WTC11 (cell line): ENCODE data around the gene FOXS1. TPM values are rescaled to one million over a fixed set of nuclear protein-coding genes. Genes with fewer than 3 reads are reported as not detected.

Source experiments
- ATAC-seq: fragments of 200-7000 bp; cut with Tn5 transposase; 2 replicates; pipeline ENCODE4 v1.10.0; 2021; ENCODE audit warnings: mild to moderate bottlenecking, moderate library complexity
- CTCF ChIA-PET: fragments of 300-600 bp; sonication (Branson Sonifier 250); formaldehyde crosslinking; loops from one replicate; lab custom pipeline; 2021; ENCODE audit warnings: antibody characterized with exemption; lab: Charles Lee
- POLR2A ChIA-PET: fragments of 350-600 bp; sonication (Branson Sonifier 250); formaldehyde crosslinking; loops from one replicate; lab custom pipeline; 2021; ENCODE audit warnings: antibody characterized with exemption; lab: Charles Lee
- DNase-seq: peaks from one replicate; pipeline ENCODE4 v3.0.0; 2021; ENCODE audit warnings: low spot score
- H3K27ac Mint-ChIP-seq: 2 replicates; pipeline ENCODE4 v1.8.0; 2021; ENCODE audit warnings: mixed read lengths
- H3K27me3 Mint-ChIP-seq: 2 replicates; pipeline ENCODE4 v1.8.0; 2021; ENCODE audit warnings: low read depth, mild to moderate bottlenecking, moderate library complexity, mixed read lengths
- H3K36me3 Mint-ChIP-seq: 2 replicates; pipeline ENCODE4 v1.8.0; 2021; ENCODE audit warnings: mixed read lengths
- H3K4me1 Mint-ChIP-seq: 2 replicates; pipeline ENCODE4 v1.8.0; 2022; ENCODE audit warnings: mixed read lengths
- H3K4me3 Mint-ChIP-seq: 2 replicates; pipeline ENCODE4 v1.8.0; 2021; ENCODE audit warnings: mild to moderate bottlenecking, moderate library complexity, mixed read lengths
- H3K9me3 Mint-ChIP-seq: 2 replicates; pipeline ENCODE4 v1.8.0; 2021; ENCODE audit warnings: mixed read lengths
- ELF4 ChIP-seq: sonication (generic); formaldehyde crosslinking; IDR thresholded peaks from 2 replicates; pipeline ENCODE4 v1.8.1; 2022; ENCODE audit warnings: low read depth, mild to moderate bottlenecking, moderate library complexity, missing genetic modification reagents
- EMX1 ChIP-seq: fragments of 250-450 bp; sonication (Bioruptor Pico); IDR thresholded peaks from 2 replicates; pipeline ENCODE4 v1.8.0; 2021; ENCODE audit warnings: mild to moderate bottlenecking
- GRHL2 ChIP-seq: fragments of 250-450 bp; sonication (Bioruptor Pico); IDR thresholded peaks from 2 replicates; pipeline ENCODE4 v1.8.0; 2022; ENCODE audit warnings: mild to moderate bottlenecking, moderate library complexity; ENCODE audit not compliant: insufficient replicate concordance, severe bottlenecking
- IRF2 ChIP-seq: sonication (generic); formaldehyde crosslinking; IDR thresholded peaks from 2 replicates; pipeline ENCODE4 v1.8.0; 2022; ENCODE audit warnings: low read depth, missing genetic modification reagents, borderline replicate concordance
- NR1H2 ChIP-seq: sonication (generic); formaldehyde crosslinking; IDR thresholded peaks from 2 replicates; pipeline ENCODE4 v1.9.0; 2021; ENCODE audit warnings: mild to moderate bottlenecking, moderate library complexity, missing genetic modification reagents
- NR3C1 ChIP-seq: sonication (generic); formaldehyde crosslinking; conservative IDR thresholded peaks from 2 replicates; pipeline ENCODE4 v1.8.1; 2023; ENCODE audit warnings: low read depth, mild to moderate bottlenecking, missing genetic modification reagents
- RELA ChIP-seq: sonication (generic); formaldehyde crosslinking; IDR thresholded peaks from 2 replicates; pipeline ENCODE4 v1.8.1; 2022; ENCODE audit warnings: missing genetic modification reagents, mild to moderate bottlenecking, borderline replicate concordance
- SP1 ChIP-seq: sonication (generic); formaldehyde crosslinking; conservative IDR thresholded peaks from 2 replicates; pipeline ENCODE4 v1.8.1; 2022; ENCODE audit warnings: missing genetic modification reagents
- TP53 ChIP-seq: sonication (generic); formaldehyde crosslinking; IDR thresholded peaks from 2 replicates; pipeline ENCODE4 v1.8.1; 2023; ENCODE audit warnings: mild to moderate bottlenecking, missing genetic modification reagents
- ZNF232 ChIP-seq: sonication (generic); formaldehyde crosslinking; IDR thresholded peaks from 2 replicates; pipeline ENCODE4 v1.8.0; 2022; ENCODE audit warnings: mild to moderate bottlenecking, missing genetic modification reagents
- total RNA-seq: library from RNA; stranded (reverse); gene quantifications from 3 replicates; pipeline ENCODE4 v1.2.3, GENCODE V29; 2021
- TF ChIP-seq, protein P1 (sequence below): fragments of 250-450 bp; sonication (Bioruptor Pico); IDR thresholded peaks from 2 replicates; pipeline ENCODE4 v1.9.0; 2021; ENCODE audit warnings: moderate library complexity, mild to moderate bottlenecking, inconsistent platforms, borderline replicate concordance
- TF ChIP-seq, protein P2 (sequence below): sonication (generic); formaldehyde crosslinking; IDR thresholded peaks from 2 replicates; pipeline ENCODE4 v1.8.0; 2022; ENCODE audit warnings: mild to moderate bottlenecking, missing genetic modification reagents
- TF ChIP-seq, protein P3 (sequence below): sonication (generic); formaldehyde crosslinking; IDR thresholded peaks from 2 replicates; pipeline ENCODE4 v1.8.0; 2023; ENCODE audit warnings: mild to moderate bottlenecking, missing genetic modification reagents
- TF ChIP-seq, protein P4 (sequence below): sonication (generic); formaldehyde crosslinking; IDR thresholded peaks from 2 replicates; pipeline ENCODE4 v1.8.1; 2023; ENCODE audit warnings: mild to moderate bottlenecking, missing genetic modification reagents, moderate library complexity
- TF ChIP-seq, protein P5 (sequence below): sonication (generic); formaldehyde crosslinking; IDR thresholded peaks from 2 replicates; pipeline ENCODE4 v1.8.1; 2022; ENCODE audit warnings: missing genetic modification reagents, borderline replicate concordance

Gene FOXS1
- total RNA-seq, 1 experiment from 2014 or later = not detected

GRCh38 chr20:31870726-31871617 is 25.6 kb upstream of the FOXS1 start:
- no peak overlapping the region for H3K27ac Mint-ChIP-seq
- no peak for TF ChIP-seq NR1H2 (CRISPR knock-in tag)
- no peak for TF ChIP-seq ELF4 (CRISPR knock-in tag)
- no peak for TF ChIP-seq GRHL2
- no peak for TF ChIP-seq NR3C1 (CRISPR knock-in tag)
- no peak for TF ChIP-seq TP53
- no peak for TF ChIP-seq IRF2 (CRISPR knock-in tag)
- TF ChIP-seq, protein P1, sequence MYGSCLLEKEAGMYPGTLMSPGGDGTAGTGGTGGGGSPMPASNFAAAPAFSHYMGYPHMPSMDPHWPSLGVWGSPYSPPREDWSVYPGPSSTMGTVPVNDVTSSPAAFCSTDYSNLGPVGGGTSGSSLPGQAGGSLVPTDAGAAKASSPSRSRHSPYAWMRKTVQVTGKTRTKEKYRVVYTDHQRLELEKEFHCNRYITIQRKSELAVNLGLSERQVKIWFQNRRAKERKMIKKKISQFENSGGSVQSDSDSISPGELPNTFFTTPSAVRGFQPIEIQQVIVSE (CRISPR knock-in tag) = no peak
- TF ChIP-seq ZNF232 (CRISPR knock-in tag) = no peak
- TF ChIP-seq, all 79 proteins: peak for 0
- Mint-ChIP-seq H3K27me3 (peaks cover 59% of the 10 kb centered on the region), H3K4me1 (peaks cover 14% of the 10 kb centered on the region), H3K4me3 (peak overlapping the region; percentile 76), H3K9me3 (no peaks in the 10 kb centered on the region), H3K36me3 (no peaks in the 10 kb centered on the region)
- DNase-seq (no peak), ATAC-seq (no peak)
- ChIA-PET POLR2A (interaction anchor here (0.9 to 1.0 kb wide), 2 partner anchors 11 to 97 kb away, joined by 3 to 6 read pairs; partner anchors contain the start of gene XKR7), CTCF (interaction anchor here (0.7 to 2.2 kb wide), 7 partner anchors 9 to 147 kb away, joined by 3 to 22 read pairs (median 6); partner anchors contain the start of gene PDRG1)

- H3K36me3 Mint-ChIP-seq = no peaks in the 10 kb centered on the region
- H3K27ac Mint-ChIP-seq = peak within 1 kb of the TSS; percentile 45; the same call in 1 of the 2 replicates
- ATAC-seq (peak; percentile 68), DNase-seq (peak; percentile 60)
- ChIA-PET CTCF (interaction anchor here (0.6 to 2.2 kb wide), 2 partner anchors 17 to 148 kb away, joined by 3 to 22 read pairs; no protein-coding TSS in a partner anchor), POLR2A (interaction anchor here (1.0 kb wide), 1 partner anchor 10 kb away, joined by 6 read pairs; no protein-coding TSS in a partner anchor)
- no peaks in the 10 kb centered on the region for H3K9me3 Mint-ChIP-seq
- no peak for TF ChIP-seq EMX1 (CRISPR knock-in tag)
- peak; percentile 29; the same call in 1 of the 2 replicates for TF ChIP-seq SP1 (CRISPR knock-in tag)
- TF ChIP-seq, protein P2, sequence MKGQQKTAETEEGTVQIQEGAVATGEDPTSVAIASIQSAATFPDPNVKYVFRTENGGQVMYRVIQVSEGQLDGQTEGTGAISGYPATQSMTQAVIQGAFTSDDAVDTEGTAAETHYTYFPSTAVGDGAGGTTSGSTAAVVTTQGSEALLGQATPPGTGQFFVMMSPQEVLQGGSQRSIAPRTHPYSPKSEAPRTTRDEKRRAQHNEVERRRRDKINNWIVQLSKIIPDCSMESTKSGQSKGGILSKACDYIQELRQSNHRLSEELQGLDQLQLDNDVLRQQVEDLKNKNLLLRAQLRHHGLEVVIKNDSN (CRISPR knock-in tag) = peak; percentile 70; the same call in 1 of the 2 replicates
- TF ChIP-seq, protein P3, sequence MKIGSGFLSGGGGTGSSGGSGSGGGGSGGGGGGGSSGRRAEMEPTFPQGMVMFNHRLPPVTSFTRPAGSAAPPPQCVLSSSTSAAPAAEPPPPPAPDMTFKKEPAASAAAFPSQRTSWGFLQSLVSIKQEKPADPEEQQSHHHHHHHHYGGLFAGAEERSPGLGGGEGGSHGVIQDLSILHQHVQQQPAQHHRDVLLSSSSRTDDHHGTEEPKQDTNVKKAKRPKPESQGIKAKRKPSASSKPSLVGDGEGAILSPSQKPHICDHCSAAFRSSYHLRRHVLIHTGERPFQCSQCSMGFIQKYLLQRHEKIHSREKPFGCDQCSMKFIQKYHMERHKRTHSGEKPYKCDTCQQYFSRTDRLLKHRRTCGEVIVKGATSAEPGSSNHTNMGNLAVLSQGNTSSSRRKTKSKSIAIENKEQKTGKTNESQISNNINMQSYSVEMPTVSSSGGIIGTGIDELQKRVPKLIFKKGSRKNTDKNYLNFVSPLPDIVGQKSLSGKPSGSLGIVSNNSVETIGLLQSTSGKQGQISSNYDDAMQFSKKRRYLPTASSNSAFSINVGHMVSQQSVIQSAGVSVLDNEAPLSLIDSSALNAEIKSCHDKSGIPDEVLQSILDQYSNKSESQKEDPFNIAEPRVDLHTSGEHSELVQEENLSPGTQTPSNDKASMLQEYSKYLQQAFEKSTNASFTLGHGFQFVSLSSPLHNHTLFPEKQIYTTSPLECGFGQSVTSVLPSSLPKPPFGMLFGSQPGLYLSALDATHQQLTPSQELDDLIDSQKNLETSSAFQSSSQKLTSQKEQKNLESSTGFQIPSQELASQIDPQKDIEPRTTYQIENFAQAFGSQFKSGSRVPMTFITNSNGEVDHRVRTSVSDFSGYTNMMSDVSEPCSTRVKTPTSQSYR (CRISPR knock-in tag) = no peak
- TF ChIP-seq, protein P4, sequence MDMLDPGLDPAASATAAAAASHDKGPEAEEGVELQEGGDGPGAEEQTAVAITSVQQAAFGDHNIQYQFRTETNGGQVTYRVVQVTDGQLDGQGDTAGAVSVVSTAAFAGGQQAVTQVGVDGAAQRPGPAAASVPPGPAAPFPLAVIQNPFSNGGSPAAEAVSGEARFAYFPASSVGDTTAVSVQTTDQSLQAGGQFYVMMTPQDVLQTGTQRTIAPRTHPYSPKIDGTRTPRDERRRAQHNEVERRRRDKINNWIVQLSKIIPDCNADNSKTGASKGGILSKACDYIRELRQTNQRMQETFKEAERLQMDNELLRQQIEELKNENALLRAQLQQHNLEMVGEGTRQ (CRISPR knock-in tag) = peak; percentile 79
- H3K4me3 Mint-ChIP-seq = peak within 1 kb of the TSS; percentile 93
- peaks cover 14% of the 10 kb centered on the region for H3K4me1 Mint-ChIP-seq
- peaks cover 59% of the 10 kb centered on the region for H3K27me3 Mint-ChIP-seq
Measured at GRCh38 chr20:31869942-31870725, 24.7 kb upstream of the FOXS1 start, which contains the start of the genes DUSP15 and TTLL9. Gene DUSP15, minus strand, starts transcription at chr20:31870527. Its CDS starts 190 bp downstream, at chr20:31870337. Gene TTLL9, plus strand, starts transcription at chr20:31870634. Its CDS starts 493 bp downstream, at chr20:31871127.

GRCh38 chr20:31869673-31869941 is 24.2 kb upstream of the FOXS1 start:
- POLR2A ChIA-PET = interaction anchor here (1.0 kb wide), 1 partner anchor 10 kb away, joined by 6 read pairs; no protein-coding TSS in a partner anchor
- Mint-ChIP-seq H3K9me3 (no peaks in the 10 kb centered on the region), H3K27me3 (peaks cover 59% of the 10 kb centered on the region), H3K4me3 (peak overlapping the region; percentile 93), H3K36me3 (no peaks in the 10 kb centered on the region), H3K4me1 (peaks cover 14% of the 10 kb centered on the region), H3K27ac (0 out of 2 replicates have a peak overlapping the region, but pooled peaks have one; percentile 45)
- ATAC-seq (no peak), DNase-seq (no peak)
- CTCF ChIA-PET = interaction anchor here (0.6 to 0.7 kb wide), 2 partner anchors 24 to 148 kb away, joined by 3 read pairs; partner anchors contain the start of gene FOXS1
- TF ChIP-seq, protein P5, sequence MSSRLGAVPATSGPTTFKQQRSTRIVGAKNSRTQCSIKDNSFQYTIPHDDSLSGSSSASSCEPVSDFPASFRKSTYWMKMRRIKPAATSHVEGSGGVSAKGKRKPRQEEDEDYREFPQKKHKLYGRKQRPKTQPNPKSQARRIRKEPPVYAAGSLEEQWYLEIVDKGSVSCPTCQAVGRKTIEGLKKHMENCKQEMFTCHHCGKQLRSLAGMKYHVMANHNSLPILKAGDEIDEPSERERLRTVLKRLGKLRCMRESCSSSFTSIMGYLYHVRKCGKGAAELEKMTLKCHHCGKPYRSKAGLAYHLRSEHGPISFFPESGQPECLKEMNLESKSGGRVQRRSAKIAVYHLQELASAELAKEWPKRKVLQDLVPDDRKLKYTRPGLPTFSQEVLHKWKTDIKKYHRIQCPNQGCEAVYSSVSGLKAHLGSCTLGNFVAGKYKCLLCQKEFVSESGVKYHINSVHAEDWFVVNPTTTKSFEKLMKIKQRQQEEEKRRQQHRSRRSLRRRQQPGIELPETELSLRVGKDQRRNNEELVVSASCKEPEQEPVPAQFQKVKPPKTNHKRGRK = no peak
- TF ChIP-seq IRF2 (CRISPR knock-in tag) (no peak), RELA (no peak)
